HepG2 (cell line): ENCODE results near the gene CTDP1. TPM values are rescaled to one million over a fixed set of nuclear protein-coding genes. Genes with fewer than 3 reads are reported as not detected.

Experiments
- ATAC-seq: fragments of 200-7000 bp; cut with Tn5 transposase; 3 replicates; pipeline ENCODE4 v1.9.1; 2020; ENCODE audit warnings: mild to moderate bottlenecking, moderate library complexity
- BruUV-seq: library from RNA; stranded (reverse); fragments of 400-500 nt; replicated peaks from 2 replicates; lab custom pipeline; 2021; lab: Mats Ljungman, UMichigan
- CTCF ChIA-PET: fragments of 300-600 bp; formaldehyde crosslinking; extraction: SDS; loops from one replicate; lab custom pipeline; 2021; ENCODE audit warnings: low total read pairs, inconsistent platforms, low intra/inter-chr PET ratio; lab: Yijun Ruan, JAX
- POLR2A ChIA-PET: fragments of 350-600 bp; sonication (Branson Sonifier 250); formaldehyde crosslinking; loops from one replicate; lab custom pipeline; 2020; ENCODE audit warnings: antibody characterized with exemption, inconsistent platforms; lab: Yijun Ruan, JAX
- DNase-seq: peaks from one replicate; pipeline ENCODE4 v3.0.0-alpha.2; 2015; ENCODE audit warnings: low spot score
- FAIRE-seq: peaks from 3 replicates; lab custom pipeline; 2011; peaks lifted over from hg19 to GRCh38; lab: Jason Lieb, UNC
- H2AFZ ChIP-seq: one replicate; pipeline ENCODE4 v1.6.1; 2011; ENCODE audit warnings: low read length, inconsistent platforms
- H3K27ac ChIP-seq: fragments of 300-600 bp; 3 replicates; pipeline ENCODE4 v1.8.0; 2011; ENCODE audit warnings: mixed run types, mild to moderate bottlenecking, mixed read lengths, low read length, inconsistent platforms; ENCODE audit not compliant: insufficient read depth; ENCODE audit errors: extremely low read length
- H3K27me3 ChIP-seq, 2 experiments: fragments of 200-600 bp in 1 of 2; 2 replicates in 1 of 2; 3 replicates in 1 of 2; pipeline versions ENCODE4 v1.6.0 to v1.8.0; 2011; ENCODE audit warnings: low read length in 2 of 2, mild to moderate bottlenecking in 2 of 2, moderate library complexity in 2 of 2, inconsistent platforms in 1 of 2; ENCODE audit not compliant: insufficient read depth in 2 of 2, control insufficient read depth in 1 of 2
- H3K36me3 ChIP-seq, 2 experiments: fragments of 200-600 bp in 1 of 2; replicated peaks in 1 of 2; 2 replicates in 1 of 2; 3 replicates in 1 of 2; pipeline versions ENCODE4 v1.5.1 to v1.8.0; 2011; ENCODE audit warnings: low read length in 2 of 2, inconsistent platforms in 1 of 2; ENCODE audit not compliant: insufficient read depth in 2 of 2, control insufficient read depth in 1 of 2
- H3K4me1 ChIP-seq: 2 replicates; pipeline ENCODE4 v1.5.1; 2012; ENCODE audit warnings: low read length, inconsistent platforms; ENCODE audit not compliant: insufficient read depth
- H3K4me2 ChIP-seq: 2 replicates; pipeline ENCODE4 v1.6.0; 2011; ENCODE audit warnings: low read depth, low read length, inconsistent platforms
- H3K4me3 ChIP-seq, 3 experiments: fragments of 200-600 bp in 1 of 3; sonication (generic), shearing (Covaris generic) in 1 of 3; replicated peaks in 1 of 3; 2 replicates each; pipeline ENCODE4 v1.5.1; 2011 to 2016; ENCODE audit warnings: low read length in 3 of 3, inconsistent platforms in 2 of 3, low read depth in 2 of 3, mild to moderate bottlenecking in 2 of 3, control low read depth in 1 of 3, mixed read lengths in 1 of 3; ENCODE audit not compliant: insufficient read depth in 1 of 3
- H3K79me2 ChIP-seq: one replicate; pipeline ENCODE4 v1.6.1; 2011; ENCODE audit warnings: low read length, inconsistent platforms; ENCODE audit not compliant: insufficient read depth
- H3K9ac ChIP-seq: 2 replicates; pipeline ENCODE4 v1.6.0; 2011; ENCODE audit warnings: mild to moderate bottlenecking, low read depth, low read length, inconsistent platforms; ENCODE audit not compliant: insufficient read depth
- H3K9me3 ChIP-seq: 2 replicates; pipeline ENCODE4 v1.5.1; 2012; ENCODE audit warnings: mild to moderate bottlenecking, low read length
- H4K20me1 ChIP-seq: 2 replicates; pipeline ENCODE4 v1.6.0; 2011; ENCODE audit warnings: inconsistent platforms, mild to moderate bottlenecking, low read length, moderate library complexity; ENCODE audit not compliant: insufficient read depth
- AGO2 ChIP-seq: fragments of 200-400 bp; formaldehyde crosslinking; optimal IDR thresholded peaks from 2 replicates; pipeline ENCODE3; 2017; ENCODE audit warnings: mild to moderate bottlenecking, low read depth, low read length, moderate library complexity
- ARNT2 ChIP-seq: sonication (generic); formaldehyde crosslinking; IDR thresholded peaks from 2 replicates; pipeline ENCODE4 v1.8.0; 2022; ENCODE audit warnings: mild to moderate bottlenecking, low read depth, missing genetic modification reagents, moderate library complexity
- CENPX ChIP-seq: sonication (generic); formaldehyde crosslinking; IDR thresholded peaks from 2 replicates; pipeline ENCODE4 v1.9.0; 2021; ENCODE audit warnings: mild to moderate bottlenecking, missing genetic modification reagents, moderate library complexity
- GMEB1 ChIP-seq: sonication (generic); formaldehyde crosslinking; IDR thresholded peaks from 2 replicates; pipeline ENCODE4 v1.5.1; 2020; ENCODE audit warnings: missing genetic modification reagents, mild to moderate bottlenecking, borderline replicate concordance
- PCBP1 ChIP-seq: fragments of 200-400 bp; formaldehyde crosslinking; IDR thresholded peaks from 2 replicates; pipeline ENCODE4 v1.6.1; 2017; ENCODE audit warnings: mild to moderate bottlenecking, low read depth, low read length, borderline replicate concordance
- PHB2 ChIP-seq: fragments of 450-650 bp; IDR thresholded peaks from 2 replicates; pipeline ENCODE4 v1.6.1; 2018; ENCODE audit not compliant: partially characterized antibody
- ZBTB21 ChIP-seq: sonication (generic); formaldehyde crosslinking; IDR thresholded peaks from 2 replicates; pipeline ENCODE4 v1.4.0; 2020; ENCODE audit warnings: missing genetic modification reagents
- ZBTB38 ChIP-seq: sonication (generic); formaldehyde crosslinking; IDR thresholded peaks from 2 replicates; pipeline ENCODE4 v1.5.1; 2020; ENCODE audit warnings: mild to moderate bottlenecking, missing genetic modification reagents
- ZBTB7B ChIP-seq: sonication (generic); formaldehyde crosslinking; IDR thresholded peaks from 2 replicates; pipeline ENCODE4 v1.4.0; 2020; ENCODE audit warnings: missing genetic modification reagents
- ZNF274 ChIP-seq: sonication (generic); formaldehyde crosslinking; IDR thresholded peaks from 2 replicates; pipeline ENCODE4 v1.5.1; 2020; ENCODE audit warnings: mild to moderate bottlenecking, missing genetic modification reagents
- WGBS: methylation state at CpG from one replicate; pipeline ENCODE4 v1.1.6; 2017; ENCODE audit warnings: low lambda C conversion rate; 5-methylcytosine and 5-hydroxymethylcytosine counted together
- in situ Hi-C: cut with HindIII; loops from 2 replicates; pipeline ENCODE4 v1.10.0; 2017; ENCODE audit warnings: low pct_unique_long_range_greater_than_20kb; ENCODE audit not compliant: extremely low pct_ligation_motif_present
- intact Hi-C: fragments of 100-400 bp; cut with micrococcal nuclease; formaldehyde crosslinking; loops from one replicate; pipeline ENCODE4 v1.10.0; 2022; ENCODE audit not compliant: unreplicated experiment
- polyA plus RNA-seq, 8 experiments: library from polyadenylated mRNA; depleted of rRNA in 3 of 8; stranded (reverse) in 7 of 8; unstranded in 1 of 8; fragments of >200 nt; fragmentation: Illumina TruSeq in 4 of 8; extraction: Trizol in 4 of 8; gene quantifications; 2 replicates each; pipeline versions ENCODE4 v1.2.1 to v1.2.3, GENCODE V29; 2011 to 2016; ENCODE audit warnings: low read depth in 4 of 8, missing spikeins in 1 of 8, mixed read lengths in 1 of 8; ENCODE audit not compliant: insufficient read depth in 1 of 8
- total RNA-seq, 5 experiments: library from RNA; depleted of rRNA; stranded (reverse); fragments of >200 nt; fragmentation: Illumina TruSeq; extraction: Trizol; gene quantifications; 2 replicates each; pipeline ENCODE4 v1.2.3, GENCODE V29; 2016; ENCODE audit warnings: low read depth in 1 of 5
- TF ChIP-seq, protein P1 (sequence below): sonication (generic); formaldehyde crosslinking; IDR thresholded peaks from 2 replicates; pipeline ENCODE4 v1.4.0; 2020; ENCODE audit warnings: missing genetic modification reagents

The CTDP1 gene
- total and polyA plus RNA-seq, 2 of the 13 experiments (the other 11 are each of a cell fraction or from before 2014, with no cell fraction given) = 6.9 to 11.0 TPM

DNA sequence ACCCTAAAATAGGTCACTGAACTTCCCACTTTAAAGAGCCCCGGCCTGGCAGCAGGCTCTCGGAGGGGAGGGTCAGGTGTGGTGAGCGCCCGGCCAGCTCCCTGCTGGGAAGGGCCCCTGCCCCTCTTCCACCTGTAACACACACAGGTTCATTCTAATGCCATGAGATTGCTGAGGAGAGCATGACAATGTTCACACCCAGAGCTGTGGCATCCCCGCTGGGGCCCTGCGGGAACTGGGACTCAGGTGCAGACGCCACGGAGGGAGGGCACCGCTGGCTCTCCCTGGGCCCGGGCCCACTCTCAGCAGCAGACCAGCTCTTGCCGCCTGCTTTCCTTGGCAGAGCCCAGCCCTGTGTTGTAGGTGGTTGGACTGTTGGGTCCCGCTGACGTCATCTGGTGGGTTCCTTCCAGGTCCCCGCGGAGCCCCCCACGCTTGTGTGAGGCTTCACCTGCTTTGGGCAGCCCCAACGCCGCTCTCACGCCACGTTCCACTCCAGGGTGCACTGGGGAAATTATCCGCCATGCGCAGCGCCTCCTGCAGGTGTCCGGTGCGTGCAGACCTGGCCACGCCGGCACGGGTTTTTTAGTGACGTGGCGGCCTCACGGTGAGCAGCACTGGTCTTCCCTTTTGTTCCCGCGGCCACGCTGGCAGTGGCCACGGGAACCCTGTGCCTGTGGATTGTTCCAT lies 67.7 kb downstream of the CTDP1 start:
- no TSS peak for BruUV-seq
- ATAC-seq (no peak), FAIRE-seq (no peak), DNase-seq (no peak)
- Histone ChIP-seq H3K9me3 (no peaks in the 10 kb centered on the region), H3K27ac (no peak overlapping the region), H4K20me1 (no peaks in the 10 kb centered on the region), H2AFZ (no peak overlapping the region), H3K79me2 (no peaks in the 10 kb centered on the region), H3K36me3 (peaks cover 5 to 17% of the 10 kb centered on the region in 2 experiments; a peak in 4 of 5 replicates), H3K9ac (no peak overlapping the region), H3K4me2 (no peak overlapping the region), H3K4me3 (no peak overlapping the region), H3K27me3 (no peaks in the 10 kb centered on the region), H3K4me1 (no peaks in the 10 kb centered on the region)
- WGBS = 93% methylated on average over 31 of the region's 35 CpGs
- ChIA-PET POLR2A (no interaction called here), CTCF (no interaction called here)
- intact Hi-C loops = no loop called here
- in situ Hi-C loops = no loop called here
- TF ChIP-seq, protein P1, sequence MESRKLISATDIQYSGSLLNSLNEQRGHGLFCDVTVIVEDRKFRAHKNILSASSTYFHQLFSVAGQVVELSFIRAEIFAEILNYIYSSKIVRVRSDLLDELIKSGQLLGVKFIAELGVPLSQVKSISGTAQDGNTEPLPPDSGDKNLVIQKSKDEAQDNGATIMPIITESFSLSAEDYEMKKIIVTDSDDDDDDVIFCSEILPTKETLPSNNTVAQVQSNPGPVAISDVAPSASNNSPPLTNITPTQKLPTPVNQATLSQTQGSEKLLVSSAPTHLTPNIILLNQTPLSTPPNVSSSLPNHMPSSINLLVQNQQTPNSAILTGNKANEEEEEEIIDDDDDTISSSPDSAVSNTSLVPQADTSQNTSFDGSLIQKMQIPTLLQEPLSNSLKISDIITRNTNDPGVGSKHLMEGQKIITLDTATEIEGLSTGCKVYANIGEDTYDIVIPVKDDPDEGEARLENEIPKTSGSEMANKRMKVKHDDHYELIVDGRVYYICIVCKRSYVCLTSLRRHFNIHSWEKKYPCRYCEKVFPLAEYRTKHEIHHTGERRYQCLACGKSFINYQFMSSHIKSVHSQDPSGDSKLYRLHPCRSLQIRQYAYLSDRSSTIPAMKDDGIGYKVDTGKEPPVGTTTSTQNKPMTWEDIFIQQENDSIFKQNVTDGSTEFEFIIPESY (CRISPR knock-in tag) = peak; percentile 92
- TF ChIP-seq PHB2 = no peak

DNA sequence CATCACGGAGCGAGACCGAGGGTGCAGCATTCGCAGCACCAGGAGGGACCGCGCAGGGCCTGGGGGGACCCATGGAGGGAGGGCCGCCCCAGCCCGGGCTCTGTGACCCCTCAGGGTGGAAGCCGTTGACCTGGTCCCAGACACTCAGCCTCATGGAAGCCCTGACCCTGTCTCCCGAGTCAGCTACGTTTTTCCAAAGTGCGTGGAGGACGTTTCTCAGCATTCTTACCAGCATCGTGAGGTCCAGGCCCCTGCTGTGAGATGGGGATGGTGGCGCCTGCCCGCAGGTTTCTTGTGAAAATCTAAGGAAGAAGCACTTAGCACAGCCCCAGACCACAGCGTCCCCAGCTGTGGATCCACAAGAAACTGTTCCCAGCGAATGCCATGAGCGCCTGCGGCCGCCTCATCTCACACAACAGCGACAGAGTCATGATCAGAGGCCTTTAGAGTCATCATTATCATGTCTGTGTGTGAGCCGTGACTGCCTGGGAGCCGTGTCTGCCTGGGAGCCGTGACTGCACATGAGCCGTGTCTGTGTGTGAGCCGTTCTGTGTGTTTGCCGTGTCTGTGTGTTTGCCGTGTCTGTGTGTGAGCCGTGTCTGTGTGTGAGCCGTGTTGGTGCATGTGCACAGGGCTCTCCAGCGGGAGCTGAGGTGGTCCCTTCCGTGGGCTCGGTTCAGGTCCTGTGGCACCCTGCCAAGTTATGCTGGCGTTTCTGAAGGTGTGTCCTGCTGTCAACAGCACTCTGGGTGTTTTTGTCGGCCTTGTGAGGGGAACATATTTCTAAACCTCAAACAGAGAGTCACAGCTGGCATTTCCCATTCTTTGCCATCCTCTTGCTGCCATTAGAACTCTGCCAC lies 68.9 kb downstream of the CTDP1 start:
- ATAC-seq = no peak
- 94% methylated on average over 19 of the region's 36 CpGs for WGBS

More for the DNA sequence above, 68.9 kb downstream of the CTDP1 start:
- Histone ChIP-seq H3K4me1 (no peaks in the 10 kb centered on the region), H2AFZ (no peak overlapping the region), H3K79me2 (no peaks in the 10 kb centered on the region), H3K4me2 (no peak overlapping the region), H3K27me3 (no peaks in the 10 kb centered on the region), H4K20me1 (no peaks in the 10 kb centered on the region), H3K27ac (no peak overlapping the region), H3K36me3 (peaks cover 3 to 22% of the 10 kb centered on the region in 2 experiments; a peak in 4 of 5 replicates), H3K9me3 (no peaks in the 10 kb centered on the region), H3K9ac (no peak overlapping the region), H3K4me3 (no peak overlapping the region)
- TF ChIP-seq AGO2 (no peak), ZNF274 (CRISPR knock-in tag) (no peak), ZBTB21 (CRISPR knock-in tag) (no peak), PCBP1 (no peak), ARNT2 (no peak), GMEB1 (CRISPR knock-in tag) (no peak), CENPX (no peak), ZBTB38 (CRISPR knock-in tag) (no peak), ZBTB7B (CRISPR knock-in tag) (no peak)
- FAIRE-seq (no peak), DNase-seq (no peak)
- no TSS peak for BruUV-seq
- in situ Hi-C loops (no loop called here), intact Hi-C loops (no loop called here)
- POLR2A ChIA-PET = no interaction called here
- CTCF ChIA-PET = no interaction called here
